ENCODE measurements around the gene DHRS1. TPM values are rescaled to one million over a fixed set of nuclear protein-coding genes. Genes with fewer than 3 reads are reported as not detected.
A peak's percentile ranks its signal among the peaks of the same experiment; 100 is the strongest.

DHRS1 gene
- total RNA-seq, result 10 to 100 TPM; 14.7 to 14.9 TPM

GRCh38 chr14:24299255-24300191 is at the start of gene DHRS1, which contains the start of gene NOP9:
Gene DHRS1, minus strand, starts transcription at chr14:24299780. Its CDS starts 674 bp downstream, at chr14:24299106.
Gene NOP9, plus strand, starts transcription at chr14:24299850. Its CDS starts 105 bp downstream, at chr14:24299955.
- peaks cover 50% of the 10 kb centered on the region for H3K4me1 Mint-ChIP-seq (ENCODE audit: low read depth)
- no peaks in the 10 kb centered on the region for H3K27me3 Mint-ChIP-seq
- ChIA-PET CTCF (interaction anchor here (0.9 to 7.3 kb wide), 16 partner anchors 9 to 204 kb away, joined by 3 to 224 read pairs (median 12); partner anchors contain the start of genes CHMP4A, CIDEB, LTB4R and LTB4R2), POLR2A (interaction anchor here (0.5 to 5.5 kb wide), 16 partner anchors 9 to 1260 kb away, joined by 3 to 53 read pairs (median 5); partner anchors contain the start of genes CHMP4A, CIDEB, LTB4R2 and MDP1)
- H3K4me3 Mint-ChIP-seq, result peak within 1 kb of the TSS; percentile 90
- intact Hi-C loops (cut with micrococcal nuclease), result loop anchor here (1.0 to 5.0 kb wide), 7 partner anchors 9 to 207 kb away; partner anchors contain the start of genes CHMP4A, IRF9, PCK2 and PSME2
- H3K36me3 Mint-ChIP-seq, result peaks cover 31% of the 10 kb centered on the region
- H3K9me3 Mint-ChIP-seq, result no peaks in the 10 kb centered on the region
- H3K27ac Mint-ChIP-seq, result peak within 1 kb of the TSS; percentile 84
- DNase-seq, result peak; percentile 96

DNA sequence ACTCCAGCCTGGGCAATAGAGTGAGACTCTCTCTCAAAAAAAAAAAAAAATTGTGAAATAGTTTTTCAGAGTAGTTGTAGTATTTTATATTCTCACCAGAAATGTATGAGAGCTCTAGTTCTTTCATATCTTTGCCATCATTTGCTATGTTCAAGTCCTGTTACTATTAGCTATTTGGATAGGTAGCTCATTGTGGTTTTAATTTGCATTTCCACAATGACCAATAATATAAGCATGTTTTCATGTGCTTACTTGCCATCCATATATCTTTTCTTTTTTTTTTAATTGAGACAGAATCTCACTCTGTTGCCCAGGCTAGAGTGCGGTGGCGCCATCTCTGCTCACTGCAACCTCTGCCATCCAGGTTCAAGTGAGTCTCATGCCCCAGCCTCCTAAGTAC is 48.6 kb upstream of the DHRS1 start:
- no peak for DNase-seq
- no peaks in the 10 kb centered on the region for H3K36me3 Mint-ChIP-seq
- ChIA-PET CTCF (interaction anchor here (0.6 to 5.7 kb wide), 5 partner anchors 8 to 83 kb away, joined by 3 to 41 read pairs (median 3); partner anchors contain the start of gene ADCY4), POLR2A (no interaction called here)
- no peaks in the 10 kb centered on the region for H3K4me1 Mint-ChIP-seq (ENCODE audit: low read depth)
- intact Hi-C loops (cut with micrococcal nuclease), result no loop called here
- H3K9me3 Mint-ChIP-seq, result no peaks in the 10 kb centered on the region
- H3K27me3 Mint-ChIP-seq, result peaks cover 42% of the 10 kb centered on the region
- no peak overlapping the region for H3K27ac Mint-ChIP-seq
- H3K4me3 Mint-ChIP-seq, result no peak overlapping the region

DNA sequence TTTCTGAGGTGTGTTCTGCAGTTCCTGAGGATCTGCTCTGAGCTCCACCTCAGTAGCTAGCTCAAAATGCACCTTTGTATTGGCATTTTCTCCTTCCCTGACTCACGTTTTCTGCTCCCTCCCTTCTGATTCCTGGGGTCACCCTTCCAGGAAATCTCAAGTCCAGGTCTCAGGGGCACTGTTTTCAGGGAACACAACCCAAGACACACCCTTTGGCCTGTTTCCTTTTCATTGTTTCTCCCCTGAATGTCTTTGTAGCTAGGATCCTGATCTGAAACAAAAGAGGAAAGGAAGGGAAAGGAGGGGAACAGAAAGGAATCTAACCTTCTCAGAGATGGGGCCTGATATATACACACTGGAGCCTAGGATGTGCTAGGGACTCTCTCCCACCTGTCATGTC is 47.6 kb upstream of the DHRS1 start:
- Mint-ChIP-seq H3K27ac (no peak overlapping the region), H3K9me3 (no peaks in the 10 kb centered on the region), H3K4me3 (no peak overlapping the region), H3K4me1 (ENCODE audit: low read depth) (no peaks in the 10 kb centered on the region), H3K27me3 (peaks cover 36% of the 10 kb centered on the region), H3K36me3 (no peaks in the 10 kb centered on the region)
- ChIA-PET CTCF (interaction anchor here (0.8 to 5.7 kb wide), 5 partner anchors 14 to 86 kb away, joined by 3 to 41 read pairs (median 4); partner anchors contain the start of gene ADCY4), POLR2A (no interaction called here)
- intact Hi-C loops (cut with micrococcal nuclease), result no loop called here
- DNase-seq, result no peak

- H3K36me3 Mint-ChIP-seq, result no peaks in the 10 kb centered on the region
- H3K27me3 Mint-ChIP-seq, result peaks cover 15% of the 10 kb centered on the region
- intact Hi-C loops (cut with micrococcal nuclease), result no loop called here
- H3K27ac Mint-ChIP-seq, result no peak overlapping the region
- DNase-seq, result no peak
- POLR2A ChIA-PET, result no interaction called here
- peaks cover 4% of the 10 kb centered on the region for H3K4me1 Mint-ChIP-seq (ENCODE audit: low read depth)
- H3K9me3 Mint-ChIP-seq, result no peaks in the 10 kb centered on the region
- CTCF ChIA-PET, result interaction anchor here (1.3 to 5.7 kb wide), 2 partner anchors 11 to 87 kb away, joined by 13 to 41 read pairs; partner anchors contain the start of genes ADCY4 and KHNYN
- H3K4me3 Mint-ChIP-seq, result no peak overlapping the region
These were observed 44.4 kb upstream of the DHRS1 start for GRCh38 chr14:24343795-24344660.

GRCh38 chr14:24342889-24343288 is 43.3 kb upstream of the DHRS1 start:
- H3K27ac Mint-ChIP-seq, result no peak overlapping the region
- ChIA-PET POLR2A (no interaction called here), CTCF (interaction anchor here (1.7 to 5.7 kb wide), 2 partner anchors 9 to 10 kb away, joined by 6 to 41 read pairs; partner anchors contain the start of gene ADCY4)
- H3K4me1 Mint-ChIP-seq (ENCODE audit: low read depth), result peaks cover 14% of the 10 kb centered on the region
- intact Hi-C loops (cut with micrococcal nuclease), result no loop called here
- no peaks in the 10 kb centered on the region for H3K9me3 Mint-ChIP-seq
- no peak overlapping the region for H3K4me3 Mint-ChIP-seq
- peaks cover 15% of the 10 kb centered on the region for H3K27me3 Mint-ChIP-seq
- no peak for DNase-seq
- H3K36me3 Mint-ChIP-seq, result peaks cover 2% of the 10 kb centered on the region

GRCh38 chr14:24340606-24341005 is 41.0 kb upstream of the DHRS1 start:
- Mint-ChIP-seq H3K27me3 (peaks cover 9% of the 10 kb centered on the region), H3K27ac (no peak overlapping the region), H3K4me3 (no peak overlapping the region), H3K36me3 (peaks cover 13% of the 10 kb centered on the region), H3K4me1 (ENCODE audit: low read depth) (peaks cover 14% of the 10 kb centered on the region), H3K9me3 (no peaks in the 10 kb centered on the region)
- no peak for DNase-seq
- intact Hi-C loops (cut with micrococcal nuclease), result no loop called here
- ChIA-PET POLR2A (interaction anchor here (0.9 to 1.8 kb wide), 3 partner anchors 30 to 91 kb away, joined by 3 to 10 read pairs (median 7); partner anchors contain the start of genes CBLN3 and KHNYN), CTCF (interaction anchor here (0.6 to 25.4 kb wide), 6 partner anchors 13 to 98 kb away, joined by 3 to 968 read pairs (median 4); partner anchors contain the start of genes CBLN3, KHNYN, LTB4R2 and SDR39U1)

- ChIA-PET POLR2A (interaction anchor here (0.8 to 1.8 kb wide), 3 partner anchors 23 to 92 kb away, joined by 3 to 10 read pairs (median 7); partner anchors contain the start of genes CBLN3 and KHNYN), CTCF (interaction anchor here (0.6 to 25.4 kb wide), 12 partner anchors 12 to 179 kb away, joined by 3 to 968 read pairs (median 4); partner anchors contain the start of genes CBLN3, IRF9, KHNYN and LTB4R2)
- peaks cover 11% of the 10 kb centered on the region for H3K27me3 Mint-ChIP-seq
- H3K4me3 Mint-ChIP-seq, result peak within 1 kb of the TSS; percentile 91
- H3K9me3 Mint-ChIP-seq, result no peaks in the 10 kb centered on the region
- peaks cover 13% of the 10 kb centered on the region for H3K36me3 Mint-ChIP-seq
- peak within 1 kb of the TSS; percentile 75 for H3K27ac Mint-ChIP-seq
- peak; percentile 82 for DNase-seq
- intact Hi-C loops (cut with micrococcal nuclease), result no loop called here
- H3K4me1 Mint-ChIP-seq (ENCODE audit: low read depth), result peaks cover 19% of the 10 kb centered on the region
These were observed 39.9 kb upstream of the DHRS1 start, which contains the start of gene RIPK3 for GRCh38 chr14:24339284-24340151. Gene RIPK3, minus strand, starts transcription at chr14:24339991. Its CDS starts 165 bp downstream, at chr14:24339826.

DNA sequence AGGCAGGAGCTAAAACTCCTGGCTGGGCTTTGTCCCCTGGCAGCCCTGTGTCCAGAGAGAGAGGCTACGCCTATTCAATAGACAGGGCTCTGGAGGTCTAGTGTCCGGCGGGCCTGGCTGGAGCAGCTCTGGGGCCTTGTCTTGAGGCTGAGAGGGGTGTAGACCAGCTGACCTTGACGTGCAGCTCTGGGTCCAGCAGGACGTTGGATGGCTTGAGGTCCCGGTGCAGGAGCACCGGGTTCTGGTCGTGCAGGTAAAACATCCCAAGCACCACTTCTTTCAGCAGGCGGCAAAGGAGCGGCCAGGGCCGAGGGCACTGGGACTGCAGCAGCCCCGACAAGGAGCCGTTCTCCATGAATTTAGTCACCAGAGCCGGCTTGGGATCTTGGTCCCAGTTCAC is 39.3 kb upstream of the DHRS1 start:
- ChIA-PET POLR2A (interaction anchor here (0.8 to 1.8 kb wide), 2 partner anchors 23 to 93 kb away, joined by 3 to 7 read pairs; no protein-coding TSS in a partner anchor), CTCF (interaction anchor here (2.7 to 25.4 kb wide), 2 partner anchors 27 to 95 kb away, joined by 9 to 968 read pairs; partner anchors contain the start of genes CBLN3, KHNYN and SDR39U1)
- H3K9me3 Mint-ChIP-seq, result no peaks in the 10 kb centered on the region
- peaks cover 12% of the 10 kb centered on the region for H3K27me3 Mint-ChIP-seq
- intact Hi-C loops (cut with micrococcal nuclease), result no loop called here
- peaks cover 13% of the 10 kb centered on the region for H3K36me3 Mint-ChIP-seq
- peak overlapping the region; percentile 91 for H3K4me3 Mint-ChIP-seq
- DNase-seq, result no peak
- H3K27ac Mint-ChIP-seq, result no peak overlapping the region
- H3K4me1 Mint-ChIP-seq (ENCODE audit: low read depth), result peaks cover 23% of the 10 kb centered on the region

GRCh38 chr14:24337824-24338175 is 38.2 kb upstream of the DHRS1 start:
- intact Hi-C loops (cut with micrococcal nuclease), result no loop called here
- POLR2A ChIA-PET, result no interaction called here
- Mint-ChIP-seq H3K27ac (no peak overlapping the region), H3K4me3 (no peak overlapping the region), H3K36me3 (peaks cover 13% of the 10 kb centered on the region), H3K27me3 (peaks cover 15% of the 10 kb centered on the region), H3K4me1 (ENCODE audit: low read depth) (peaks cover 31% of the 10 kb centered on the region), H3K9me3 (no peaks in the 10 kb centered on the region)
- CTCF ChIA-PET, result interaction anchor here (1.3 to 25.4 kb wide), 4 partner anchors 9 to 96 kb away, joined by 3 to 968 read pairs (median 6); partner anchors contain the start of genes CBLN3, KHNYN and SDR39U1
- DNase-seq, result no peak

- POLR2A ChIA-PET, result interaction anchor here (1.0 kb wide), 1 partner anchor 71 kb away, joined by 3 read pairs; no protein-coding TSS in a partner anchor
- intact Hi-C loops (cut with micrococcal nuclease), result no loop called here
These were observed 37.7 kb upstream of the DHRS1 start for GRCh38 chr14:24337144-24337823.

More at GRCh38 chr14:24337144-24337823, 37.7 kb upstream of the DHRS1 start:
- Mint-ChIP-seq H3K36me3 (peaks cover 13% of the 10 kb centered on the region), H3K4me1 (ENCODE audit: low read depth) (peaks cover 34% of the 10 kb centered on the region), H3K4me3 (no peak overlapping the region), H3K27me3 (peaks cover 18% of the 10 kb centered on the region), H3K27ac (no peak overlapping the region), H3K9me3 (no peaks in the 10 kb centered on the region)
- no peak for DNase-seq
- CTCF ChIA-PET, result interaction anchor here (1.2 to 25.4 kb wide), 5 partner anchors 9 to 96 kb away, joined by 3 to 968 read pairs (median 3); partner anchors contain the start of genes CBLN3, KHNYN and SDR39U1
